ENCODE data around the gene GK2. TPM values are rescaled to one million over a fixed set of nuclear protein-coding genes. Genes with fewer than 3 reads are reported as not detected.

Gene GK2
- not detected for total RNA-seq
- long read RNA-seq, result 0 reads

- intact Hi-C loops (cut with DNase I), result no loop called here
- DNase-seq (no peak), ATAC-seq (no peak)
Observed at GRCh38 chr4:79408063-79408462, at the start of gene GK2. Gene GK2, minus strand, starts transcription at chr4:79408228. Its CDS starts 28 bp downstream, at chr4:79408200.

- ATAC-seq, result peak; percentile 47 to 65
- intact Hi-C loops (cut with DNase I), result no loop called here
- DNase-seq, result no peak
Observed at GRCh38 chr4:79455216-79455615, 47.2 kb upstream of the GK2 start.

GRCh38 chr4:79454656-79455055 is 46.6 kb upstream of the GK2 start:
- DNase-seq (no peak), ATAC-seq (no peak)
- intact Hi-C loops (cut with DNase I), result no loop called here

GRCh38 chr4:79450053-79450452 is 42.0 kb upstream of the GK2 start:
- DNase-seq, result no peak
- no peak for ATAC-seq
- intact Hi-C loops (cut with DNase I), result no loop called here

- no peak for DNase-seq
- ATAC-seq, result no peak
- intact Hi-C loops (cut with DNase I), result no loop called here
Observed at GRCh38 chr4:79446145-79446544, 38.1 kb upstream of the GK2 start.

GRCh38 chr4:79445371-79445781 is 37.3 kb upstream of the GK2 start:
- ATAC-seq (no peak), DNase-seq (no peak)
- intact Hi-C loops (cut with DNase I), result no loop called here

GRCh38 chr4:79442422-79442821 is 34.4 kb upstream of the GK2 start:
- intact Hi-C loops (cut with DNase I), result no loop called here
- no peak for ATAC-seq
- DNase-seq, result no peak

- intact Hi-C loops (cut with DNase I), result no loop called here
- DNase-seq, result no peak
- ATAC-seq, result no peak
Observed at GRCh38 chr4:79439489-79439888, 31.5 kb upstream of the GK2 start.

GRCh38 chr4:79431839-79432238 is 23.8 kb upstream of the GK2 start:
- no peak for ATAC-seq
- DNase-seq, result no peak
- intact Hi-C loops (cut with DNase I), result no loop called here

GRCh38 chr4:79429113-79429903 is 21.3 kb upstream of the GK2 start:
- intact Hi-C loops (cut with DNase I), result no loop called here
- ATAC-seq (peak in 1 of 2 donors; percentile 67), DNase-seq (no peak)

- ATAC-seq (no peak), DNase-seq (no peak)
- intact Hi-C loops (cut with DNase I), result no loop called here
Observed at GRCh38 chr4:79426989-79427388, 19.0 kb upstream of the GK2 start.

- no peak for DNase-seq
- intact Hi-C loops (cut with DNase I), result no loop called here
- no peak for ATAC-seq
Observed at GRCh38 chr4:79425586-79425985, 17.6 kb upstream of the GK2 start.

GRCh38 chr4:79421483-79421882 is 13.5 kb upstream of the GK2 start:
- DNase-seq (no peak), ATAC-seq (no peak)
- intact Hi-C loops (cut with DNase I), result no loop called here

GRCh38 chr4:79413886-79414285 is 5.9 kb upstream of the GK2 start:
- ATAC-seq (no peak), DNase-seq (no peak)
- intact Hi-C loops (cut with DNase I), result no loop called here

GRCh38 chr4:79413032-79413885 is 5.2 kb upstream of the GK2 start:
- intact Hi-C loops (cut with DNase I), result no loop called here
- no peak for ATAC-seq
- DNase-seq, result no peak

- intact Hi-C loops (cut with DNase I), result no loop called here
- no peak for ATAC-seq
- no peak for DNase-seq
Observed at GRCh38 chr4:79404666-79405065, 3.4 kb downstream of the GK2 start.

- ATAC-seq, result no peak
- intact Hi-C loops (cut with DNase I), result no loop called here
Observed at GRCh38 chr4:79403356-79403755, 4.7 kb downstream of the GK2 start.

GRCh38 chr4:79402332-79402851 is 5.6 kb downstream of the GK2 start:
- ATAC-seq, result no peak
- intact Hi-C loops (cut with DNase I), result no loop called here
- no peak for DNase-seq

More at GRCh38 chr4:79403356-79403755, 4.7 kb downstream of the GK2 start:
- no peak for DNase-seq

- intact Hi-C loops (cut with DNase I), result no loop called here
- no peak for DNase-seq
- ATAC-seq, result no peak
Observed at GRCh38 chr4:79399076-79399475, 9.0 kb downstream of the GK2 start.

- intact Hi-C loops (cut with DNase I), result no loop called here
- no peak for ATAC-seq
- no peak for DNase-seq
Observed at GRCh38 chr4:79397951-79398350, 10.1 kb downstream of the GK2 start.

Measured in left cardiac atrium (tissue), 4 donors.